Measurements from ENCODE around the gene CUL3. TPM values are rescaled to one million over a fixed set of nuclear protein-coding genes. Genes with fewer than 3 reads are reported as not detected.

The CUL3 gene
- total RNA-seq, 1 donor from 2014 or later: 65.3 TPM

DNA sequence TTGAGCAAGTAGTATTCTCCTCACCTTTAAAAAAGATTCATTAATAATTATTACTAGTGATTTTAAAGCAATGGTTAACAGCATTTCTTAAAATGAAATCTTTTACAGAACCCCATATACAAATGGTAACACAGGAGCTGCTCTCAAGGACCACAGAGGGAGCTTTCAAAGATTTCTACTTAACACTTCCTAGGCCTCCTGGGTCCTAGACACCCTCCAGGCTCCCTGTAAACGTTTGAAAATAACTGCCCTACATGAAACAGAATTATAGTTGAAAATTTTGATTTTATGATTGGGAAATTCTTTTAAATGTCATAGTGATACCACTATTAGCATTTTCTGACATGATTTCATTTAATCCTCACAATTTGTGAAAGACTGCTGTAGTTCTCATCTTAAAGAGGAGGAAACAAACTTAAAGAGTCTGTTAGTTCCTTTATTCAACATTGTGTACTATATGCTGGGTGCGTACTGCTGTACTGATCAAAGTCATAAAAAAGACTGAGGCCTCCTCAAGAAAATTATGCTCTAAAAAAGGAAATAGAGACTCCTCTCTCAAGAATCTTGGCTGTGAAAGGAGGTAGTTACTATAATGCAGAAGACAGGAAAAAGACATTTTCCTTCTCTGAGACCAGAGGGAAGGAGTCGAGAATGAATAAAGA, 10.6 kb downstream of the CUL3 start:
- no peak for TF ChIP-seq POLR2A (IDR thresholded peaks at IDR 0.05)
- TF ChIP-seq, protein P1, sequence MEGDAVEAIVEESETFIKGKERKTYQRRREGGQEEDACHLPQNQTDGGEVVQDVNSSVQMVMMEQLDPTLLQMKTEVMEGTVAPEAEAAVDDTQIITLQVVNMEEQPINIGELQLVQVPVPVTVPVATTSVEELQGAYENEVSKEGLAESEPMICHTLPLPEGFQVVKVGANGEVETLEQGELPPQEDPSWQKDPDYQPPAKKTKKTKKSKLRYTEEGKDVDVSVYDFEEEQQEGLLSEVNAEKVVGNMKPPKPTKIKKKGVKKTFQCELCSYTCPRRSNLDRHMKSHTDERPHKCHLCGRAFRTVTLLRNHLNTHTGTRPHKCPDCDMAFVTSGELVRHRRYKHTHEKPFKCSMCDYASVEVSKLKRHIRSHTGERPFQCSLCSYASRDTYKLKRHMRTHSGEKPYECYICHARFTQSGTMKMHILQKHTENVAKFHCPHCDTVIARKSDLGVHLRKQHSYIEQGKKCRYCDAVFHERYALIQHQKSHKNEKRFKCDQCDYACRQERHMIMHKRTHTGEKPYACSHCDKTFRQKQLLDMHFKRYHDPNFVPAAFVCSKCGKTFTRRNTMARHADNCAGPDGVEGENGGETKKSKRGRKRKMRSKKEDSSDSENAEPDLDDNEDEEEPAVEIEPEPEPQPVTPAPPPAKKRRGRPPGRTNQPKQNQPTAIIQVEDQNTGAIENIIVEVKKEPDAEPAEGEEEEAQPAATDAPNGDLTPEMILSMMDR (IDR thresholded peaks at IDR 0.05): no peak
- no peak for TF ChIP-seq POLR2AphosphoS5 (IDR thresholded peaks at IDR 0.05; ENCODE audit: insufficient read depth in 1 of 2, low read depth in 1 of 2)
- Histone ChIP-seq H3K27ac (no peak overlapping the region), H3K36me3 (no peaks in the 10 kb centered on the region), H3K27me3 (no peaks in the 10 kb centered on the region), H3K9me3 (no peaks in the 10 kb centered on the region), H3K4me3 (no peak overlapping the region), H3K4me1 (peaks cover 100% of the 10 kb centered on the region)
- intact Hi-C loops (cut with DNase I): no loop called here
- DNase-seq (ENCODE audit: extremely low spot score in 2 of 2): no peak

- no peaks in the 10 kb centered on the region for H3K27me3 ChIP-seq
- no peak overlapping the region for H3K27ac ChIP-seq
- peaks cover 100% of the 10 kb centered on the region for H3K4me1 ChIP-seq
- no peak overlapping the region for H3K4me3 ChIP-seq
- TF ChIP-seq, protein P1 (IDR thresholded peaks at IDR 0.05): no peak
- no peak for TF ChIP-seq POLR2AphosphoS5 (IDR thresholded peaks at IDR 0.05; ENCODE audit: insufficient read depth in 1 of 2, low read depth in 1 of 2)
- no peaks in the 10 kb centered on the region for H3K36me3 ChIP-seq
- no peaks in the 10 kb centered on the region for H3K9me3 ChIP-seq
- intact Hi-C loops (cut with DNase I): no loop called here
- DNase-seq (ENCODE audit: extremely low spot score in 2 of 2): no peak
These were observed 11.4 kb downstream of the CUL3 start for GRCh38 chr2:224573724-224574123.

DNA sequence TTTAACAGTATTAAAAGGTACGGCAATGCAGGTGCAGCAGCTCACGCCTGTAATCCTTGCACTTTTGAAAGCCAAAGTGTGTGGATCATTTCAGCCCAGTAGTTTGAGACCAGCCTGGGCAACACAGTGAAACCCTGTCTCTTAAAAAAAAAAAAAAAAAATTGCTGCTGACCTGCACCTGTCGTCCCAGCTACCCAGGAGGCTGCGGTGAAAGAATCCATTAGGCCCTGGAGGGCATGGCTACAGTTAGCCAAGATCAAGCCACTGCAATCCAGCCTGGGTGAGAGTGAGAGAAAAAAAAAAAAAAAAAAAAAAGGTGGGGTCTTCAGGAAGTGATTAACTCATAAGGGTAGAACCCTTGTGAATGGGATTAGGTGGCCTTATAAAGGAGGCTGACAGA, 12.8 kb downstream of the CUL3 start:
- H3K27me3 ChIP-seq: no peaks in the 10 kb centered on the region
- H3K4me3 ChIP-seq: no peak overlapping the region
- no peak for DNase-seq (ENCODE audit: extremely low spot score in 2 of 2)
- no peaks in the 10 kb centered on the region for H3K9me3 ChIP-seq
- peaks cover 95% of the 10 kb centered on the region for H3K4me1 ChIP-seq
- no peak overlapping the region for H3K27ac ChIP-seq
- TF ChIP-seq POLR2AphosphoS5 (IDR thresholded peaks at IDR 0.05; ENCODE audit: insufficient read depth in 1 of 2, low read depth in 1 of 2): no peak
- no peak for TF ChIP-seq POLR2A (IDR thresholded peaks at IDR 0.05)
- TF ChIP-seq, protein P1 (IDR thresholded peaks at IDR 0.05): no peak
- no peaks in the 10 kb centered on the region for H3K36me3 ChIP-seq
- intact Hi-C loops (cut with DNase I): no loop called here

GRCh38 chr2:224570328-224570993, 14.7 kb downstream of the CUL3 start:
- H3K36me3 ChIP-seq: peaks cover 0 to 8% of the 10 kb centered on the region in 2 donors
- no peak for DNase-seq (ENCODE audit: extremely low spot score in 2 of 2)
- no peaks in the 10 kb centered on the region for H3K27me3 ChIP-seq
- peaks cover 84% of the 10 kb centered on the region for H3K4me1 ChIP-seq
- intact Hi-C loops (cut with DNase I): no loop called here
- H3K4me3 ChIP-seq: no peak overlapping the region
- no peak overlapping the region for H3K27ac ChIP-seq
- TF ChIP-seq, protein P1 (IDR thresholded peaks at IDR 0.05): no peak
- TF ChIP-seq POLR2A (IDR thresholded peaks at IDR 0.05) (no peak), POLR2AphosphoS5 (IDR thresholded peaks at IDR 0.05; ENCODE audit: insufficient read depth in 1 of 2, low read depth in 1 of 2) (no peak)
- H3K9me3 ChIP-seq: no peaks in the 10 kb centered on the region

GRCh38 chr2:224569654-224570053, 15.5 kb downstream of the CUL3 start:
- TF ChIP-seq, protein P1 (IDR thresholded peaks at IDR 0.05): no peak
- TF ChIP-seq POLR2AphosphoS5 (IDR thresholded peaks at IDR 0.05; ENCODE audit: insufficient read depth in 1 of 2, low read depth in 1 of 2): no peak
- no peak for TF ChIP-seq POLR2A (IDR thresholded peaks at IDR 0.05)
- no peak overlapping the region for H3K4me3 ChIP-seq
- no peak for DNase-seq (ENCODE audit: extremely low spot score in 2 of 2)
- no peak overlapping the region for H3K27ac ChIP-seq
- H3K27me3 ChIP-seq: no peaks in the 10 kb centered on the region
- H3K36me3 ChIP-seq: peaks cover 0 to 8% of the 10 kb centered on the region in 2 donors
- H3K4me1 ChIP-seq: peaks cover 84% of the 10 kb centered on the region
- intact Hi-C loops (cut with DNase I): no loop called here
- H3K9me3 ChIP-seq: no peaks in the 10 kb centered on the region

Data from vagina (tissue), 2 donors.